Myocyte (in vitro differentiated cells): Measurements from ENCODE around the gene CIDEB. TPM values are rescaled to one million over a fixed set of nuclear protein-coding genes. Genes with fewer than 3 reads are reported as not detected.

ENCODE experiments used
- DNase-seq: peaks from one replicate; pipeline ENCODE4 v3.0.0-alpha.2; 2012; ENCODE audit warnings: low read depth
- total RNA-seq: library from RNA; depleted of rRNA; stranded (reverse); fragments of >200 nt; gene quantifications from 2 replicates; pipeline ENCODE4 v1.2.3, GENCODE V29; 2014

Gene CIDEB
- total RNA-seq, 1 donor from 2014 or later = not detected

DNA sequence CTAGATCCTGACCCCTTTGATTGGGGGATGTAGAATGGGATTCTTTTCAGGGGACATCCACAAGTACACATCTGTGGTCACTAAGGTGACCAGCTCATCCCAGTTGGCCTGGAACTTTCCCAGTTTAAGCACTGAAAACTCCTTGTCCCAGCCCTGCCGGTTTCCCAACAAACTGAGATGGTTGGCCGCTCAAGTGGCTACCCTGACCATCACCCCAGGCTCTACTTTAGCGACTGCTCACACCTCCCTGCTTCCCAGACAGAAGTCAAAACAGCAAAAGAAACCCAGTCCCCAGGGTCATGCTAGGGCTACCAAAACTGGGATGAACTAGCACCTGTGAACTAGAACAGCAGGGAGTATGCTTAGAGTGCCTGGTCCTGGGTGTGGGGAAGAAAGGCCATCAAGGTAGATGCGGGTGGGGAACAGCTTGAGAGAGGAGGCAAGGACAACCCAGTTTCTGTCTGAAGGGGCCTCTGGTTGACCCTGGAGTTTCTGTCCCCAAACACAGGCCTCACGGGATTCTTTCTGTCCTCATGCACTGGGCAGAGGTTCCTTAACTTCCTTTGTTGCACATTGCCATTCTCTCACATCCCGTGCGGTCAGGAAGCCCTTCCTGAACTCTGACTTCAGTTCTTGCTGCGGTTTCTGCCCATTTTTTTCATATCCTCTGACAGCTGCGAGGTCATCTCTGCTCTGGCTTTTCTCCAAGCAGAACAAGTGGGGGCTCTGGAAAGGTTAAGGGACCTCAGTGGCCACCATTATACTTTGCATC, 5.1 kb upstream of the CIDEB start:
- peak; percentile 67 for DNase-seq

DNA sequence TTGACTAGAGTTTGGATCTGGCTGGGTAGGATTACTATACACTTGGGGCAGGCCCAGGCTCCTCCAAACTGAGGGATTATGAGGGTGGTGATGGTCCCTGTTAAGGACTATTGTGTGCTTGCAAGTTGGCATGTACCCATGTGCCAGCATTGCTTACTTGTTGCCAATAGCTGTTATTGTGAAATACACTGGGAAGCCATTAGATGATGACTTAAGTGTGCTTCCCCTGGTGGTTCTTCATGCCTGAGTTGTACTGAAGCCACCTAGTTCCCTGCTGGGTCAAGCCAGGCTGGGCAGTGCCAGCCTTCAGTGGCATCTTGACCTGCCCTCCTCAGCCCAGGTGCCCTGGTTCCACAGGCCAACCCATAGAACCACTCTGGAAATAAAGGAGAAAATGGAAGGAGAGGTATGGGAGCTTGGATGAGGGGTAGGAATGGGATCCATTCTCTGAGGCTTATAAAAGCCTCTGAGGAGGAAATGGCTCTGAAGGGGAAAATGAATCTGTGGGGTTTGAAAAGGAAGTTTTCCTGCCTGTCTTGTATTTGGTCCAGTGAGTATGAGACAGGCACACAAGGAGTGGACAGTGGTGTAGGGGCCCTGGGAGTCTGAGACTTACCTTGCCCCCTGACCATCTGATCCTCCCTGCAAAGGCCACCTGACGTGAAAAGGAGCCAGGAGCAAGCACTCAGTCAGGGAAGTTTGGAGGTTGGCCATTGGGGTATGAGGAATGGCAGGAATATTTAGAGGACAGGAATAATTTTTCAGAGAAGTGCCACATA, 4.2 kb upstream of the CIDEB start:
- no peak for DNase-seq

DNA sequence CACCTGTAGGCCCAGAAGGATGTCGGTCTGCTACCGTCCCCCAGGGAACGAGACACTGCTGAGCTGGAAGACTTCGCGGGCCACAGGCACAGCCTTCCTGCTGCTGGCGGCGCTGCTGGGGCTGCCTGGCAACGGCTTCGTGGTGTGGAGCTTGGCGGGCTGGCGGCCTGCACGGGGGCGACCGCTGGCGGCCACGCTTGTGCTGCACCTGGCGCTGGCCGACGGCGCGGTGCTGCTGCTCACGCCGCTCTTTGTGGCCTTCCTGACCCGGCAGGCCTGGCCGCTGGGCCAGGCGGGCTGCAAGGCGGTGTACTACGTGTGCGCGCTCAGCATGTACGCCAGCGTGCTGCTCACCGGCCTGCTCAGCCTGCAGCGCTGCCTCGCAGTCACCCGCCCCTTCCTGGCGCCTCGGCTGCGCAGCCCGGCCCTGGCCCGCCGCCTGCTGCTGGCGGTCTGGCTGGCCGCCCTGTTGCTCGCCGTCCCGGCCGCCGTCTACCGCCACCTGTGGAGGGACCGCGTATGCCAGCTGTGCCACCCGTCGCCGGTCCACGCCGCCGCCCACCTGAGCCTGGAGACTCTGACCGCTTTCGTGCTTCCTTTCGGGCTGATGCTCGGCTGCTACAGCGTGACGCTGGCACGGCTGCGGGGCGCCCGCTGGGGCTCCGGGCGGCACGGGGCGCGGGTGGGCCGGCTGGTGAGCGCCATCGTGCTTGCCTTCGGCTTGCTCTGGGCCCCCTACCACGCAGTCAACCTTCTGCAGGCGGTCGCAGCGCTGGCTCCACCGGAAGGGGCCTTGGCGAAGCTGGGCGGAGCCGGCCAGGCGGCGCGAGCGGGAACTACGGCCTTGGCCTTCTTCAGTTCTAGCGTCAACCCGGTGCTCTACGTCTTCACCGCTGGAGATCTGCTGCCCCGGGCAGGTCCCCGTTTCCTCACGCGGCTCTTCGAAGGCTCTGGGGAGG, 3.1 kb upstream of the CIDEB start, which contains the start of gene LTB4R:
Gene LTB4R, plus strand, starts transcription at position 857 of the 959 bp plus-strand sequence. CDS start 4,150 bp downstream, outside the sequence.
- no peak for DNase-seq

DNA sequence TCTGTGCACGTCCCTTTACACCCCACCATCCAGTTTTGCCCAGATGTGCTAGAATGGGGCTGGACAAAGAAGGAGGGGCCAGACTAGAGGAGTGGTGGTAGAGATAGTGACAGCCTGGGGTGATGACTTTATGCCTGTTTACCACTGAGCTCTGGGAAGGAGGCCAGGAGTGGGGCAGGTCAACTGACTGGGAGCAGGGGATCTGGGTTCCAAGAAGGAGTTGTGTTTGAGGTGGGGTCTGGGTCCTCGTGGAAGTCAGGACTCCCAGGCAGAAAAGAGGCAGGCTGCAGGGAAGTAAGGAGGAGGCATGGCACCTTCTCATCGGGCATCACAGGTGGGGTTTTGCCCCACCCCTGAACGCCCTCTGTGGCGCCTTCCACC, 2.5 kb upstream of the CIDEB start:
- DNase-seq = no peak

DNA sequence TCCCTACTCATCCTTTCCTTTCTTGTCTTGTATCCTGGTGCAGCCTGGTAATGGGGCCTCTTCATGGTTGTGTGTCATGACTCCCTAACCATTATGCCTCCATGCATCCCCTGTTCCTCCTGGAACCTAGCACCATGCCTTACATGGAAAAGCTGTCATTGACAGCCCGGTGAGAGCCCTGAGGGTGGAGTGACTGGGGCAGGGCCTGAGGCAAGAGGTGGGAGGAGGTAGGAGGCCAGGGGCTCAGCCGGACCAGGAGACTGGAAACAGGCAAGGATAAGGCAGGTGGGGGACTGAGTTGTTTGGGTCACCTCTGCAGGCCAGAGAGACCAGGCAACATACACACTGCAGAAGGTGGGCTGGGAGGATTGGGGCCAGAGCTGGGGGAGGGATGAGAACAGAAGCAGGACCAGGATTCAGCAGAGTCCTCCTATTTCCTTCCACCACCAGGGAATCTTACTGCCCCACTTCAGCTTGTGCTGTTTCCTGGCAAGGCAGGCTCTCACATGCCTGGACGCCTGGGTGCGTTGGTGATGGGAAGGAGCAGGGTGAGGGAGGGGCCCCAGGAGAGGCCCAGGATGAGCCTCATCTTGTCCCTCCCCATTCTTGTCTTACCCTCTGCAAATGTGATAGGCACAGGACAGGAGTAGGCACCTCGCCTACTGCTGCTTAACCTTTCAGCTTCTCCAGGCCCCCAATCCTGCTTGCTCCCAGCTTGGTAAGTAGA, 1.9 kb upstream of the CIDEB start, which contains the start of gene LTB4R2:
Gene LTB4R2, plus strand, starts transcription at position 603 of the 727 bp plus-strand sequence. CDS start 525 bp downstream, outside the sequence.
- DNase-seq = no peak

DNA sequence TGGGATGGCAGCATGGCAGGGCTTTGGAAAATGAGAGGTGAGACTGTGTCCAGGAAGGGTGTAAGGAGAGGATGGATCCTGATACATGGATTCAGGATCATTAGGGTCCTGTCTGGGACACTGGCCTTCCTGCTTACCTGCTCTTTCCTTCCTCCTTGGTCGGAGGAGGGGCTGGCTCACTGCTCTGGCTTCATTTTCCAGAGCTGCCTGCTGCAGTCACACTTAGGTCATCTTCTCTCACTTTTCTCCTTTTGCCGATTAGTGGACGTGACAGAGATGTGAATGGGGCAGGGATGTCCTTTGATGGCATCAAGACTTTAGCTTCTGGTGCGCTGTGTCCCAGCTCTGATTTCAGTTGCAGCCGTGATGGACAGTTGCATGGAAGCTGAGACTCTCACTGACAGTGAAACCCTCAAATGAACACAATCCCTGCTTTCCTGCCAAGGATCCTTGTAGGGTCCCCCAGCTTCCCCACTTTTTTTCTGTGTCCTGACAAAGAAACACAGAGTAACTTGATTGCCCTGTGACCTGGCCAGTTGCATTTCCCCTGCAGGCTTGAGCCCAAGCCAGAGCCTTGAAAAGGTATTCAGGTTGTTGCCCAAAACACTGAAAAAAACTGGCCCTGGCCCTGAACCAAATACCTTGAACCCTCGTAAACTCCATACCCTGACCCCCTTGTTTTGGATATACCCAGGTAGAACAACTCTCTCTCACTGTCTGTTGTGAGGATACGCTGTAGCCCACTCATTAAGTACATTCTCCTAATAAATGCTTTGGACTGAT, 756 bp upstream of the CIDEB start:
- DNase-seq = no peak

DNA sequence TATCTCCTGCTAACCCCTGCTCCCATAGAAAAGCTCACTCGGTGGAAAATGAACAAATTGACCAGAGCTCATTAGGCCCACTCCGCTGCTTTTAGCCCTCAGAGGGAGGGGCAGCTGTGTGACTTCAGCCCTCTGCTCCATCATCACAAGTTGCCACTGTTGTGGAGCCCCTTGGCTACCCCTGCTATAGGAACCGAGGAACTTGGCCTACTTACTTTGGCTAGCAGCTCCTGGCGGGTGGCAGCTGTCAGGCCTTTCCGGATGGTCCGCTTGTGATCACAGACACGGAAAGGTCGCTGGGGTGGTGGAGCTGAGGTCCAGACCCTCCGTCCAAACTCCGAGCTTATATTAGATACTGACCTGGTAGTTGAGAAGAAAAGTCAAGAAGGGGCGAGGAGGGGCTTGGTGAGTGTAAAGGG, 612 bp downstream of the CIDEB start:
- DNase-seq = no peak

DNA sequence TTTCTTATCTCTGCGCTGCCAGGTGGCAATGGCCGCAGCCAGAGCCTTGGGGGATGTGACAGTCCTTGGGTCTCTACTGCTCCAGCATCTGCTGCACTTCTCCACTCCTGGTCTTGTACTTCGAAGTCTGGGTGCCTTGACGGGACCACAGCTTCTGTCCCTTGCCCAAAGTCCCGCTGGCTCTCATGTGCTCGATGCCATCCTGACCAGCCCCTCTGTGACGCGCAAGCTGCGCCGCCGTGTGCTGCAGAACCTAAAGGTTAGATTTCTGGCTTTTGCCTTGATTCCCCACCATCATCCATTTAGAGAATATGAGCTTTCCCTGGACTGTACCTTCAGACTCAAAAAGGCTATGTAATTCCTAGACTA, 3.8 kb downstream of the CIDEB start:
- no peak for DNase-seq

DNA sequence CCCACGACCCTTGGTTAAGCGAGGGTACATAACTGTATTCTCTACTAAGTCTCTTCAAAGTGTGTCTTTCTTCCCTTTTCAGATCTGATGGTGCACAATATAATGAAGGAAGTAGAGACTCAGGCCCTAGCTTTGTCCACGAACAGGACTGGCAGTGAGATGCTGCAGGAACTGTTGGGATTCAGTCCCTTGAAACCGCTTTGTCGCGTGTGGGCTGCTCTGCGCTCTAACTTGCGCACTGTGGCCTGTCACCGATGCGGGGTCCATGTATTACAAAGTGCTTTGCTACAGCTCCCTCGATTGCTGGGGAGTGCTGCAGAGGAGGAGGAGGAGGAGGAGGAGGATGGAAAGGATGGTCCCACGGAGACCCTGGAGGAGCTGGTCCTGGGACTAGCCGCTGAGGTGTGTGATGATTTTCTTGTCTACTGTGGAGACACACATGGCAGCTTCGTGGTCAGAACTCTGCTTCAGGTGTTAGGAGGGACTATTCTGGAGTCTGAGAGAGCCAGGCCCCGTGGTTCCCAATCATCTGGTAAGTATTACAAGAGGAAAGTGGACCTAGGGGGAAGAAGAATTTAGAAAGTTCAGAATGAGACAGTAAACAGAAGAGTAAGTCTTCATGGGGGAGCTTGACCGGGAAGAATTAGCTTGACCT, 7.3 kb downstream of the CIDEB start:
- DNase-seq = no peak

DNA sequence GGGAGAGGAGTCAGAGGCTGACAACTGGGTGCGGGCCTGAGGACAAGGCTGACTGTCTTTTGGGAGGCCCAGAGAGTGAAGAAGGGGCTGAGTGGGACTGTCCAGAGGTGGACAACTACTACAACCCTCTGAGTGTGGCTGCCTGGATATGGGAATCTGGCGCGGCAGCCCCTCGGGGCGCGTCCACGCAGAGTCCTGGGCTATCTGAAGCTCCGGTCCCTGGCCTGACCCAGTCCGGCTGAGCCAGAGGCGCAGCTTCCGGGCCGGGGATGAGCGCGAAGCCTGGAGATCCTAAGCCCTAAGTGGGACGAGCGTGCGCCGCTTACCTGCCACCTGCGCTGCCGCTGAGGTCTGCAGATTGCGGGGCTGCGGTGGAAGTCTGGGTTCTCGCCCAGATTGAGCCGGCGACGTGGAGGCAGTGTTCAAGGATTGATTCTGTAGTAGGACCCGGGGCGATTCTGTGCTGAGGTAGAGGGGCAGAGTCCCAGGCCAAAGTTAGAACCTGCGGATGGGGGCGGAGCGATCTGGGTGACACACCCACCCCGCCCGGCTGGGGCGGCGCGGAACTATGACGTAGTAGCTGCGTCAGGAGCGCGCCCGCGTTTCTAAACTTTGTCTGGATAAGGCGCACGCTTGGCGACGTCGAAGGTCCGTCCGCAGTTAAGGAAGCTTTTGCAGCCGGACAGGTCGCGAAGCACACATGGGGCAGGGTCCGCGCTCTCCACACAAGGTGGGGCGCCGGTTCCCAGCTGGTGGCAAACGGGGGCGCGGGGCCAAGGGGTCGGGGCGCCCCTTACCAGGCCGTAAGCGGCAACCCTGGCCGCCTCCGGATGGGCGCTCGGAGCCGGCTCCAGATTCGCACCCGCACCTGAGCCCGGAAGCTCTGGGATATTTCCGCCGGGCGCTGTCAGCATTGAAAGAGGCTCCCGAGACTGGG, 8.3 kb downstream of the CIDEB start, which contains the start of the genes DHRS1 and NOP9:
Gene DHRS1, minus strand, starts transcription at position 526 of the 937 bp plus-strand sequence. CDS start 674 bp downstream, outside the sequence.
Gene NOP9, plus strand, starts transcription at position 596 of the 937 bp plus-strand sequence. Its CDS starts 105 bp downstream, at position 701.
- DNase-seq = peak; percentile 90

DNA sequence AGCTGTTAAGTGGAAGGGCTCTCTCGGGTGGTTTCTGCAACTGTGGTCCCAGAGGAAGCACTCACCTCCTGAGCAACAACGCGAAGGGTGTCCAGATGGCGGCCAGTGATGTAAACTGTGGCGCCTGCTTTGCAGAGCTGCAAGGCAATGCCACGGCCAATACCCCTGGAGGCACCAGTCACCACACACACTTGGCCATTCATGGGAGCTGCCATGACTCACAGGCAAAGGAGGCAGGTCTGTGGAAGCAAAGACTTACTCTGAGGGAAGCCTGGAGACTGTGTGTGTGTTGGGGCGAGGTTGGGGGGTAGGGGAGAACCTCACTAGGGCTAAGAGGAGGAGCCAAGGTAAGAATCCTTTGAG, 8.9 kb downstream of the CIDEB start:
- DNase-seq = peak; percentile 67

DNA sequence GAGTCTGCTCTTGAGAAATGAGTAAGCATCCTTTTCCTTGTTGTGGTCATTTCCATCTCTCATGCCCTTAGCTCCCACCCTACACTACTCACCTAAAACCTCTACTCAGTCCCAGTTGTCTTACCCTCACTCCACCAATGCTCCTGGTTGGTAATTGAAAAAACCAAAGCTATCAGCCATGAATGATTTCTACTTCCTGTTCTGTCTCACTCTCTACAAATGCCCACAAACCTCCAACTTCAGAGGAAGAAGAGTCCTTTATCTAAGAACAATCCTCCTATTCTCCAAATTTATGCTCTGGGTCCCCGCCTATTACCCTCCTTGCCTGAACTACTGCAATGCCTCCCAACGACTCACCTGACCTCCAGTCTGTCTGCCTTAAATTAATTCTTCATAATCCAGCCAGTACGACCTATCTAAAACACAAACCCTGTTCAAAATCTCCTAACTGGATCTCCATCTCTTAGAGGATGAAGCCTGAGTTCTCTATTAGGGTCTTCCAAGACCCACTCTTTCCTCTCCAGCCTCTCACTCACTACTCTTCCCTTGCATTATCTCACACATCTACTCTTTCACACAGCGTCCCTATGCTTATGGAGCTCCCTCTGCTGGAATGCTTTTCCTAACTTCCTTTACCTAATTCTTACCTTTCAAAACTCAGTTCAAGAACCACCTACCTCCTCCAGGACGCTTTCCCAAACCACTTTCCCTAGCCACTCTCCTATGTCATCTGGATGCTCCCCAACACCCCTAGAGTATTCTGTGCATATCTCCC, 10.4 kb downstream of the CIDEB start:
- DNase-seq = no peak

DNA sequence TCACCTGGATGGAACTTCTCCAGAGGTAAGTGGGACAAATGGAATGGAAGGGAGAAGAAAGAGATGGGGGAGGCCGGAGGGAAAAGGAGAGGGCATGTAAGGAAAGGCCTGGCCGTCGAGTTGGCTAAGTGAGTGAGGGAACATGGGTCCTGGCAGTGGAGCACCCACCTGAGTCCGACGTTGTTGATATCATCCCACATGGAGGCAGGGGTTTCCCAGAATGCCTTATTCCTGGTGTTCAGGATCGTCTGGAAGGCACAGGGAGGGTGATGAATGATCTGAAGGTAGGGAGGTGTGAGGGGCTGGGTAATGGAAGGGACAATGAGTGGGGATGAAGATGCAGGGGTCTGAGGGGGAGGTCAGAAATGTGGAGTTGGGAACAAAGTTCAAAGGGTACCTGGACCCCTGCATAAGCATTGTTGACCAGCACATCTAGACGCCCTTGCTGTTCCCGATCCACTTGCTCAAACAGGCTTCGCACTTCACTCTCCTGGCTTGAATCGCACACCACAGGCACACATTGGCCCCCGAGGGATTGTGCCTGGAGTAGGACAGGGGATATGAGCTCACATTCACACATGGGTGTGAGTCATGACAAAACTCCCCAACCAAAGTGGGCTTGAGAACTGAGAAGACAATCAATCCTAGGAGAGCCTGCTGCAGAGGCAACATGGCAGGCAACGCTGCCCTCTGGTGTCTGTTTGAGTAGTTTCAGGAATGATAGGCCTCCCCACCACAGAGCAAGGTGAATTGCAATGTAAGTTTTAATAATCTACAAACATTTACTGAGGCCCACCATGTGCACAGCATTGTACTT, 11.2 kb downstream of the CIDEB start:
- DNase-seq = peak; percentile 89

DNA sequence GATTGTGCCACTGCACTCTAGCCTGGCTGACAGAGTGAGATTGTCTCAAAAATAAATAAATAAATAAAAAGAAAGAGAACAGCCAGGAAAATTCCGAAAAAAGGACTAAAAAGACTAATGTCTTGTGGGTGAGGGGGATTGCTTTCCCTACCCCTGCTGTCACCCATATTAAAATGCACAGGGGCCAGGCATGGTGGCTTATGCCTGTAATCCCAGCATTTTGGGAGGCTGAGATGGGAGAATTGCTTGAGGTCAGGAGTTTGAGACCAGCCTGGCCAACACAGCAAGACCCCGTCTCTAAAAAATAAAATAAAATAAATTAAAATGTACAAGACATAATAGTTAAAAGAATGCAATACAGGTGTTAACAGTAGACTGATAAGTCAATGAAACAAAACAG, 14.3 kb downstream of the CIDEB start:
- DNase-seq = no peak

DNA sequence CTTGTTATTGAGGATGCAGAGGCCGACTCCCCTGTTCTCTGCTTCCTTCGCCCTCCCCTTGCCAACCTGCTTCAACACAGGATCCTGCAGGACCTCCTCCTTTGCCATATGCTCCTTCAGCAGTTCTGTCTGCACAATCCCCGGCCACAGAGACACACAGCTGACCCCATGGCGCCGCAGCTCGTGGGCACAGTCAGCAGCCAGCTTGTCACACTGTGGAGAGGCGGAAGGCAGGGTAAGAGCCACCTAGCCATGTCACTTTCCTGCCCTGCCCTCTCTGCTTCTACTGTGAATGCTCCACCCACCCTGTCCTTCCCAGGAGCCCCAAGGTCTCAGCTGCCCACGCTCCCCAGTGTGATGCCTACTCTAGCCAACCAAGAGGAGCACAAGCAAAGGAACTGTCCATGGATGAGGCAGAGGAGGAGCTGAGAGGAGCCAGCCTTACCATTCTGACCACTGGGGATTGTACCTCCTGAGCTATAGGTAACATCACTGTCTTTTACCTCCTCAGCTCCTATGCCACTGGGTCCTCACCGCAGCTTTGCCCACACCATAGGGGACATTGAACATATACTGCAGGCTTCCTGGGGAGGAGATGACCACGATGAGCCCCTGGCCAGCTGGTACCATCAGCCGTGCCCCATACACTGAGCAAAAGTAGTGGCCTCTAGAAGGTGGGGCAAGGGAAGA, 15.5 kb downstream of the CIDEB start:
- no peak for DNase-seq
